PC-9 (cell line): ENCODE measurements around the gene RGS6. TPM values are rescaled to one million over a fixed set of nuclear protein-coding genes. Genes with fewer than 3 reads are reported as not detected.

Source experiments
- BruUV-seq: library from RNA; stranded (reverse); fragments of 400-500 nt; replicated peaks from 2 replicates; lab custom pipeline; 2021; lab: Mats Ljungman, UMichigan
- CTCF ChIA-PET: fragments of 300-600 bp; sonication (Branson Sonifier 250); formaldehyde crosslinking; loops from one replicate; lab custom pipeline; 2022; ENCODE audit warnings: antibody characterized with exemption; lab: Charles Lee
- POLR2A ChIA-PET: fragments of 300-600 bp; sonication (Branson Sonifier 250); formaldehyde crosslinking; loops from one replicate; lab custom pipeline; 2022; ENCODE audit warnings: antibody characterized with exemption; ENCODE audit not compliant: unreplicated experiment; lab: Charles Lee
- DNase-seq, 2 experiments: peaks; one replicate each; pipeline versions ENCODE4 v3.0.0 to v3.0.0-alpha.2; 2015 to 2022; ENCODE audit warnings: mixed read lengths in 1 of 2
- H2AFZ ChIP-seq: fragments of 200-600 bp; sonication (generic); 2 replicates; pipeline ENCODE4 v1.8.1; 2017; ENCODE audit warnings: antibody characterized with exemption
- H3F3A ChIP-seq: fragments of 200-600 bp; sonication (generic); 2 replicates; pipeline ENCODE4 v1.8.1; 2017; ENCODE audit warnings: antibody characterized with exemption, mild to moderate bottlenecking, low read depth; ENCODE audit not compliant: insufficient read depth
- H3K27ac ChIP-seq: fragments of 200-600 bp; sonication (generic); 2 replicates; pipeline ENCODE4 v1.6.1; 2016; ENCODE audit warnings: mixed run types
- H3K27me3 ChIP-seq: fragments of 200-600 bp; sonication (generic); 2 replicates; pipeline ENCODE4 v1.6.1; 2016; ENCODE audit warnings: low read depth, mixed run types; ENCODE audit not compliant: insufficient read depth
- H3K36me3 ChIP-seq: fragments of 200-600 bp; sonication (generic); 2 replicates; pipeline ENCODE4 v1.6.1; 2016; ENCODE audit warnings: low read depth, mixed run types
- H3K4me1 ChIP-seq: fragments of 200-600 bp; sonication (generic); replicated peaks from 2 replicates; pipeline ENCODE4 v1.6.1; 2016; ENCODE audit warnings: mixed run types; ENCODE audit not compliant: insufficient read depth
- H3K4me2 ChIP-seq: fragments of 200-600 bp; sonication (generic); 2 replicates; pipeline ENCODE4 v1.6.1; 2017; ENCODE audit warnings: mixed run types
- H3K4me3 ChIP-seq: fragments of 200-600 bp; sonication (generic); 2 replicates; pipeline ENCODE4 v1.6.1; 2016; ENCODE audit warnings: mixed run types
- H3K79me2 ChIP-seq: fragments of 200-600 bp; sonication (generic); 2 replicates; pipeline ENCODE4 v1.6.1; 2017; ENCODE audit warnings: low read depth, mixed run types
- H3K9me2 ChIP-seq: fragments of 200-600 bp; sonication (generic); 2 replicates; pipeline ENCODE4 v1.8.1; 2017; ENCODE audit warnings: mild to moderate bottlenecking; ENCODE audit not compliant: insufficient read depth
- H3K9me3 ChIP-seq: fragments of 200-600 bp; sonication (generic); 2 replicates; pipeline ENCODE4 v1.8.1; 2016; ENCODE audit warnings: low read depth; ENCODE audit not compliant: insufficient read depth
- H4K20me1 ChIP-seq: fragments of 200-600 bp; sonication (generic); 2 replicates; pipeline ENCODE4 v1.8.1; 2017; ENCODE audit not compliant: insufficient read depth
- CTCF ChIP-seq: fragments of 200-600 bp; sonication (generic); conservative IDR thresholded peaks from 2 replicates; pipeline ENCODE4 v1.6.1; 2017; ENCODE audit warnings: mixed run types, antibody characterized with exemption, mild to moderate bottlenecking, moderate library complexity
- EZH2 ChIP-seq: fragments of 200-600 bp; sonication (generic); IDR thresholded peaks from 2 replicates; pipeline ENCODE4 v1.8.0; 2017; ENCODE audit warnings: antibody characterized with exemption, low read depth
- intact Hi-C: fragments of 100-400 bp; cut with micrococcal nuclease; formaldehyde crosslinking; loops from one replicate; pipeline ENCODE4 v1.10.0; 2022; ENCODE audit not compliant: unreplicated experiment
- total RNA-seq: library from RNA; stranded (reverse); gene quantifications from 2 replicates; pipeline ENCODE4 v1.2.3, GENCODE V29; 2021

Gene RGS6
- total RNA-seq, 1 experiment from 2014 or later = not detected

GRCh38 chr14:72024043-72024407, 91.8 kb downstream of the RGS6 start:
- Histone ChIP-seq H3K4me3 (no peak overlapping the region), H2AFZ (no peak overlapping the region), H3K9me2 (no peaks in the 10 kb centered on the region; the same call in 1 of the 2 replicates), H3K4me2 (no peak overlapping the region), H3F3A (peaks cover 4% of the 10 kb centered on the region; the same call in 1 of the 2 replicates), H3K36me3 (no peaks in the 10 kb centered on the region), H3K9me3 (no peaks in the 10 kb centered on the region), H3K4me1 (no peaks in the 10 kb centered on the region), H4K20me1 (no peaks in the 10 kb centered on the region), H3K79me2 (no peaks in the 10 kb centered on the region), H3K27ac (no peak overlapping the region), H3K27me3 (peaks cover 23% of the 10 kb centered on the region; the same call in 1 of the 2 replicates)
- CTCF ChIA-PET = no interaction called here
- no peak for DNase-seq
- POLR2A ChIA-PET = no interaction called here
- intact Hi-C loops = no loop called here
- TF ChIP-seq CTCF = peak; percentile 58
- no peak for TF ChIP-seq EZH2
- BruUV-seq = no TSS peak

GRCh38 chr14:72024504-72024903, 92.3 kb downstream of the RGS6 start:
- Histone ChIP-seq H3K9me3 (no peaks in the 10 kb centered on the region), H3K9me2 (no peaks in the 10 kb centered on the region; the same call in 1 of the 2 replicates), H3K36me3 (no peaks in the 10 kb centered on the region), H3K4me1 (no peaks in the 10 kb centered on the region), H4K20me1 (no peaks in the 10 kb centered on the region), H3K4me3 (no peak overlapping the region), H3K4me2 (no peak overlapping the region), H2AFZ (no peak overlapping the region), H3F3A (peaks cover 4% of the 10 kb centered on the region; the same call in 1 of the 2 replicates), H3K27ac (no peak overlapping the region), H3K79me2 (no peaks in the 10 kb centered on the region), H3K27me3 (peaks cover 18% of the 10 kb centered on the region; the same call in 1 of the 2 replicates)
- no TSS peak for BruUV-seq
- TF ChIP-seq EZH2 (no peak), CTCF (no peak)
- no peak for DNase-seq
- intact Hi-C loops = no loop called here
- CTCF ChIA-PET = no interaction called here
- POLR2A ChIA-PET = no interaction called here

GRCh38 chr14:72026536-72026935, 94.3 kb downstream of the RGS6 start:
- no peaks in the 10 kb centered on the region for H3K4me1 ChIP-seq
- no peak for TF ChIP-seq EZH2
- no peak for TF ChIP-seq CTCF
- no peak overlapping the region for H3K4me3 ChIP-seq
- no peaks in the 10 kb centered on the region for H3K79me2 ChIP-seq
- peaks cover 18% of the 10 kb centered on the region; the same call in 1 of the 2 replicates for H3K27me3 ChIP-seq
- POLR2A ChIA-PET = no interaction called here
- H3F3A ChIP-seq = peaks cover 4% of the 10 kb centered on the region; the same call in 1 of the 2 replicates
- no peaks in the 10 kb centered on the region for H4K20me1 ChIP-seq
- no peak for DNase-seq
- H3K9me2 ChIP-seq = no peaks in the 10 kb centered on the region
- H3K9me3 ChIP-seq = no peaks in the 10 kb centered on the region
- BruUV-seq = no TSS peak
- CTCF ChIA-PET = no interaction called here
- H3K27ac ChIP-seq = no peak overlapping the region
- no peak overlapping the region for H2AFZ ChIP-seq
- H3K36me3 ChIP-seq = no peaks in the 10 kb centered on the region
- no peak overlapping the region for H3K4me2 ChIP-seq
- intact Hi-C loops = no loop called here
